ENCODE results near the gene AP2S1.
"Not testable (repeated sequence)": the region's sequence is repeated elsewhere in the genome, so short reads cannot be mapped to it uniquely, and the experiment has no call there.

The AP2S1 gene

DNA sequence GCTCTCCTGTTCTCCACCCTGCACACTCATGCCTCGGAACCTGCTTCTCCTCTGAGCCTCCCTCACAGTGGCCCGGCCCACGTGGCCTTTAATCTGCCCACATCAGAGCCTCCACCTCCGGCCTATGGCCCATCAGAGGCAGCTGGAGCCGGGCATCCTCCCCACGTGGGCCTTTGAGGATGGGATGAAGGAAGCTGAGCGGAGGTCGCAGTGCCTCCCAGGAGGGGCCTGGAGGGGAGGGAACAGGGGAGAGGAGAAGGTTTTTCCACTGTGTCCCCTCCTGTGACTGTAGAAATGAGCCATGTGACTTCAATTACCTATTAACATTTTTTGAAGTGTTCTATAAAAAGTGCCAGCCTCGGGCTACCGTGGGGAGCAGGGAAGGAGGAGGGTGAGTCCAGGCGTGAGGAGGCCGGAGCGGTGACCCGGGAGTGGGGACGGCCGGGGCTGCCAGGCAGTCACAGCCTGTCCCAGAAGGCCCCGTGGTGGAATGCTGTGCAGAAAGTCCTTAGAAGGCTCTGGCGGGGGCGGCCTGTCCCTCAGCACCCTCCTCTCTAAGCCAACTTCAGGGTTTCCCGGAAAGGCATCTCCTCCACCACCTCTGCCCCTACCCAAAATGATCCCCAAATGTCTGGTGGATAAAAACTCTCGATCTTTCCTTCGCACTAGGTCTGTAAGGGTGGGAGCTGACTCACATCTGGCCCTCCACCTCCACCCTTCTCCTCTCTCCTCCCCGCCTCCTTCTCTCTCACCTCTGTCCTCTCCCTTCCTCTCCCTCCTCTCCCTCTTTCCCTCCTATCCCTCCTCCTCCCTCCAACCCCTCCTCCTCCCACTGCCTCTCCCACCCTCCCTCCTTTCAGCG is 37.4 kb downstream of the AP2S1 start:
- no peak overlapping the region for H3K27ac ChIP-seq
- TF ChIP-seq ZFX (IDR thresholded peaks at IDR 0.05; ENCODE audit: borderline replicate concordance): no peak
- TF ChIP-seq, protein P1, sequence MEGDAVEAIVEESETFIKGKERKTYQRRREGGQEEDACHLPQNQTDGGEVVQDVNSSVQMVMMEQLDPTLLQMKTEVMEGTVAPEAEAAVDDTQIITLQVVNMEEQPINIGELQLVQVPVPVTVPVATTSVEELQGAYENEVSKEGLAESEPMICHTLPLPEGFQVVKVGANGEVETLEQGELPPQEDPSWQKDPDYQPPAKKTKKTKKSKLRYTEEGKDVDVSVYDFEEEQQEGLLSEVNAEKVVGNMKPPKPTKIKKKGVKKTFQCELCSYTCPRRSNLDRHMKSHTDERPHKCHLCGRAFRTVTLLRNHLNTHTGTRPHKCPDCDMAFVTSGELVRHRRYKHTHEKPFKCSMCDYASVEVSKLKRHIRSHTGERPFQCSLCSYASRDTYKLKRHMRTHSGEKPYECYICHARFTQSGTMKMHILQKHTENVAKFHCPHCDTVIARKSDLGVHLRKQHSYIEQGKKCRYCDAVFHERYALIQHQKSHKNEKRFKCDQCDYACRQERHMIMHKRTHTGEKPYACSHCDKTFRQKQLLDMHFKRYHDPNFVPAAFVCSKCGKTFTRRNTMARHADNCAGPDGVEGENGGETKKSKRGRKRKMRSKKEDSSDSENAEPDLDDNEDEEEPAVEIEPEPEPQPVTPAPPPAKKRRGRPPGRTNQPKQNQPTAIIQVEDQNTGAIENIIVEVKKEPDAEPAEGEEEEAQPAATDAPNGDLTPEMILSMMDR (IDR thresholded peaks at IDR 0.05): no peak

GRCh38 chr19:46809534-46810272 is 40.9 kb downstream of the AP2S1 start:
- TF ChIP-seq, protein P1 (IDR thresholded peaks at IDR 0.05): no peak
- TF ChIP-seq ZFX (IDR thresholded peaks at IDR 0.05; ENCODE audit: borderline replicate concordance): no peak
- H3K27ac ChIP-seq: no peak overlapping the region

GRCh38 chr19:46806656-46807055 is 44.0 kb downstream of the AP2S1 start:
- no peak overlapping the region for H3K27ac ChIP-seq
- TF ChIP-seq, protein P1 (IDR thresholded peaks at IDR 0.05): no peak
- no peak for TF ChIP-seq ZFX (IDR thresholded peaks at IDR 0.05; ENCODE audit: borderline replicate concordance)

DNA sequence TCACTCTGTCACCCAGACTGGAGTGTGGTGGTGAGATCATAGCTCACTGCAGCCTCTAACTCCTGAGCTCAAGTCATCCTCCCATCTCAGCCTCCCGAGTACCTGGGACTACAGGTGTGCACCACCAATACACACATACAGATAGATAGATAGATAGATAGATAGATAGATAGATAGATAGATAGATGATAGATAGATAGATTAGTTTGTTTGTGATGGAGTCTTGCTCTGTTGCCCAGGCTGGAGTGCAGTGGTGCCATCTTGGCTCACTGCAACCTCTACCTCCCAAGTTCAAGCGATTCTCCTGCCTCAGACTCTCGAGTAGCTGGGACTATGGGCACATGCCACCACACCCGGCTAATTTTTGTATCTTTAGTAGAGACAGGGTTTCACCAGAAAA is 46.2 kb downstream of the AP2S1 start:
- not testable (repeated sequence) for H3K27ac ChIP-seq

DNA sequence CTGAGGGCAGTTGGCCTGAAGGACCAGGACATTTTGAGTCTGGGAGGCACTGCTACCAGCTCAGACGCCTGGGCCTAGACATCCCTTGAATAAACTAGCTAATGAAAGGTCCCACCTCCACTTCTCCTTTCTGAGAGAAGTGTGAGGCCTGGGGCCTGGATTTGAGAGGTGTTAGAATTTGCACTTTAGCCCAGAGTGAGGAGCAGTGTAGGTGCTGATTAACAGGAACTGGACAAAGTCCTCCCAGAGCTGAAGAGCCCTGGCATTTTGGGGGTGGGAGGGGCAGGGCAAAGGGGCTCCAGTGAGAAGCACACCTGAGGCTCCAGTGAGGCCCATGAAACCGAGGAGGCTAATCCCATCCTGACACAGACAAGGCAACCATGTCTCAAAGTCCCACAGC is 47.1 kb downstream of the AP2S1 start:
- no peak overlapping the region for H3K27ac ChIP-seq
- TF ChIP-seq, protein P1 (IDR thresholded peaks at IDR 0.05): no peak
- TF ChIP-seq ZFX (IDR thresholded peaks at IDR 0.05; ENCODE audit: borderline replicate concordance): no peak

DNA sequence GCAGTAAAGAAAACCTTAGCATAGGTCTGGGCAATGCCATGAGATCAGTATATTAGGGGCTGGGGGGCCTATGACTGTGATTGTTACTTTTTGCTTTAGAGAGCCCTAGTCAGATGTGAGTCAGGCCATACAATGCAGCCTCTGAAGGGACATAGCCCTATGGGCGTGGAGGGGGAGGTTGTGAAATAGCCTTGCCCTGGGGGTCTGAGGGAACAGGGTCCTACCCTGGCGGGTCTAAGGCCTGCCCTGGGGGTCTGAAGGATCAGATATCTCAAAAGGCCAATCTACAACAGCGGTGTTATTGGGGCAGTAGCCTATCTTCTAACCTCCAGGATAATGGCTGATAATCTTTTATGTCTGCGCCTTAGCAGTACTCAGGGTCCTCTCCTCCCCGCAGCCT is 48.5 kb downstream of the AP2S1 start:
- TF ChIP-seq, protein P1 (IDR thresholded peaks at IDR 0.05): no peak
- no peak for TF ChIP-seq ZFX (IDR thresholded peaks at IDR 0.05; ENCODE audit: borderline replicate concordance)
- no peak overlapping the region for H3K27ac ChIP-seq

GRCh38 chr19:46798713-46799112 is 51.9 kb downstream of the AP2S1 start:
- no peak for TF ChIP-seq ZFX (IDR thresholded peaks at IDR 0.05; ENCODE audit: borderline replicate concordance)
- TF ChIP-seq, protein P1 (IDR thresholded peaks at IDR 0.05): no peak
- no peak overlapping the region for H3K27ac ChIP-seq
